Measurements from ENCODE around the gene WNT3. TPM values are rescaled to one million over a fixed set of nuclear protein-coding genes. Genes with fewer than 3 reads are reported as not detected.

Gene WNT3
- total RNA-seq, 1 experiment from 2014 or later = 11.9 TPM

Other genes starting within 250 kb of the WNT3 start
- gene ARL17A, start 239.0 kb downstream of the WNT3 start, total RNA-seq (2014; rRNA removed; shearing (Covaris generic)) = 23.6 and 30.4 TPM in 2 replicates
- gene NSF, start 228.0 kb downstream of the WNT3 start, total RNA-seq (2014; rRNA removed; shearing (Covaris generic)) = 56.1 and 63.3 TPM in 2 replicates
- not detected in 2 replicates for gene WNT9B, start 32.9 kb upstream of the WNT3 start, total RNA-seq (2014; rRNA removed; shearing (Covaris generic))
- 45.4 and 48.9 TPM in 2 replicates for gene GOSR2, start 104.5 kb upstream of the WNT3 start, total RNA-seq (2014; rRNA removed; shearing (Covaris generic))
- 9.1 and 9.9 TPM in 2 replicates for gene RPRML, start 160.6 kb upstream of the WNT3 start, total RNA-seq (2014; rRNA removed; shearing (Covaris generic))